Mammary epithelial cell (primary cell): Measurements from ENCODE around the gene EBI3.
"Not testable (repeated sequence)": the region's sequence is repeated elsewhere in the genome, so short reads cannot be mapped to it uniquely, and the experiment has no call there.

Source experiments
- EZH2 ChIP-seq: IDR thresholded peaks from 2 replicates; pipeline ENCODE4 v1.6.1; 2012; ENCODE audit warnings: low read length, inconsistent platforms, borderline replicate concordance
- TF ChIP-seq, protein P1 (sequence below), 2 donors: IDR thresholded peaks in 1 of 2; conservative IDR thresholded peaks in 1 of 2; 2 replicates each; pipeline ENCODE4 v1.5.1; 2011 to 2012; ENCODE audit warnings: inconsistent platforms in 2 of 2, low read length in 2 of 2, mild to moderate bottlenecking in 2 of 2, control low read depth in 1 of 2, low read depth in 1 of 2; ENCODE audit not compliant: insufficient read depth in 1 of 2; ENCODE audit errors: extremely low read depth in 1 of 2

- TF ChIP-seq, protein P1, sequence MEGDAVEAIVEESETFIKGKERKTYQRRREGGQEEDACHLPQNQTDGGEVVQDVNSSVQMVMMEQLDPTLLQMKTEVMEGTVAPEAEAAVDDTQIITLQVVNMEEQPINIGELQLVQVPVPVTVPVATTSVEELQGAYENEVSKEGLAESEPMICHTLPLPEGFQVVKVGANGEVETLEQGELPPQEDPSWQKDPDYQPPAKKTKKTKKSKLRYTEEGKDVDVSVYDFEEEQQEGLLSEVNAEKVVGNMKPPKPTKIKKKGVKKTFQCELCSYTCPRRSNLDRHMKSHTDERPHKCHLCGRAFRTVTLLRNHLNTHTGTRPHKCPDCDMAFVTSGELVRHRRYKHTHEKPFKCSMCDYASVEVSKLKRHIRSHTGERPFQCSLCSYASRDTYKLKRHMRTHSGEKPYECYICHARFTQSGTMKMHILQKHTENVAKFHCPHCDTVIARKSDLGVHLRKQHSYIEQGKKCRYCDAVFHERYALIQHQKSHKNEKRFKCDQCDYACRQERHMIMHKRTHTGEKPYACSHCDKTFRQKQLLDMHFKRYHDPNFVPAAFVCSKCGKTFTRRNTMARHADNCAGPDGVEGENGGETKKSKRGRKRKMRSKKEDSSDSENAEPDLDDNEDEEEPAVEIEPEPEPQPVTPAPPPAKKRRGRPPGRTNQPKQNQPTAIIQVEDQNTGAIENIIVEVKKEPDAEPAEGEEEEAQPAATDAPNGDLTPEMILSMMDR (conservative IDR thresholded peaks at IDR 0.05 in 1 of 2, IDR thresholded peaks at IDR 0.05 in 1 of 2; ENCODE audit: extremely low read depth in 1 of 2, insufficient read depth in 1 of 2, low read depth in 1 of 2, low read length in 2 of 2): not testable (repeated sequence)
- not testable (repeated sequence) for TF ChIP-seq EZH2
Measured at GRCh38 chr19:4231521-4231920, 2.2 kb downstream of the EBI3 start.
